GM19025 (cell line): ENCODE results near the gene WWP2.
"Not testable (repeated sequence)": the region's sequence is repeated elsewhere in the genome, so short reads cannot be mapped to it uniquely, and the experiment has no call there.

ENCODE experiments used
- ATAC-seq: cut with Tn5 transposase; IDR thresholded peaks from one replicate; pipeline ENCODE4 v1.9.1; 2021; ENCODE audit warnings: mild to moderate bottlenecking, low read depth, moderate library complexity; ENCODE audit not compliant: unreplicated experiment

WWP2 gene

DNA sequence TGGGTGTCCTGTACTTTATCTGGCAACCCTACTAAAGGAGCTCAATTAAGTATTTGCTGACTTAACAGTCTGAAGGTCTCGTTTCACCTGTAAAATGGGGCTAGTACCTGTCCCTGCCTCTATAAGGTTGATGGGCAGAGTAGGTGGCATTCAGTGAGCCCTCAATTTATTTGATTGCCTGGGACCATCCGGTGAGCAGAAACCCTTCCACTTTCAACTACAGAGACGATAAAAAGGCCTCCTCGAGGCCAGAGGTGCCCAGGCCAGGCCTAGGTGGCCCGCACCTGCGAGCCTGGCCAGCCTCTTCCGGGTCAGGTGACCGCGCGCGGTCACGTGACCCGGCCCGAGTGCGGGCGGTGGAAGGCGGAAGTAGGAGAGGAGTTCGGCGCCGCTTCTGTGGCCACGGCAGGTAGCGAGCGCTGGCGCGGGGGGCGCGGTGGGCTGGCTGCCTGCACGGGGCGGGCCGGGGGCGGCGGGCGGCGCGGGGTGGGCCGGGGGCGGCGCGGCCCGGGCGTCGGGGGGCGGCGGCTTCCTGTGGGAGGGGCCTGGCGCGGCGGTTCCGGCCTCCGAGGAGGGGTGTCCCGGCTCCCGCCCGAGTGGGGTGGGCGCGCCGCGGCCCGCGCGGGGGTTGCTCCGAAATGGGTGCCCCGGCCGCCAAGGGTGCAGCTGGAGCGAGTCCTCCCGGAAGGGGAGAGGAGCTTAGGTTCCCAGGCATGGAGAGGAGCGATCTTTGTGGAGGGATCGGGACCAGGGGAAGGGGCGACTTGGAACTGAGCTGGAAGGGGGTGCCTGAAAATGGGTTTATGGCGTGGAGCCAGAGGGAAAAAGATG is at the start of gene WWP2:
TSS of gene WWP2 (plus strand) at position 350 of the 831 bp plus-strand sequence. CDS start 24,679 bp downstream, outside the sequence.
- peak; percentile 82 for ATAC-seq

DNA sequence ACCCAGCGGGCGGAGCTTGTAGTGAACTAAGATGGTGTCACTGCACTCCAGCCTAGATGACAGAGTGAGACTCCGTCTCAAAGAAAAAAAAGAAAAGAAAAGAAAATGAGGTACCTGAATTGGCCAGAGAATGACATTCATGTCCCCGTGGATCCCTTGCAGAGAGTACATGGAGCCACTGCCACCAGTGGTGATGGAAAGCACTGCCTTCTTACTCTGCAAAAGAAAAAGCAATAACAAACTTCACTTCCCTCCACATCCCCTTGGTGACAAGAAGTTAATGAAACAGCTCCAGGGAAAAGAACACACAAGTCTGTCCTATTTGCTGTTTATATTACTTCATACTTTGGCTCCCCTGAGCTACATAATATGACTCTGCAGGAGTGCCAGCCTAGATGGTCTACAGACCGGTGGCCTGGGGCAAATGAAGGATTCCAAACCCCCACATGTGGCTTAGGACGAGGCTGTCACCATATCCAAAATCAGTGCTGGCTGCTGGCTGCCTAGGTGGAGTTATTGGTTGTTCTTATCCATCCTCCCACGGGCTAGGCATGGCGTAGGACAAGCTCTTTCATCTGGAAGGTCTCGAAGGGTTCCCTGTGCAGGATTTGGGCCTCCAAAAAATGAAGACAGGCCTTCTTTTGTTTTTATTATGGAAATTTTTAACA is 49.1 kb upstream of the WWP2 start:
- no peak for ATAC-seq

- no peak for ATAC-seq
Measured at GRCh38 chr16:69717066-69717465, 45.1 kb upstream of the WWP2 start.

DNA sequence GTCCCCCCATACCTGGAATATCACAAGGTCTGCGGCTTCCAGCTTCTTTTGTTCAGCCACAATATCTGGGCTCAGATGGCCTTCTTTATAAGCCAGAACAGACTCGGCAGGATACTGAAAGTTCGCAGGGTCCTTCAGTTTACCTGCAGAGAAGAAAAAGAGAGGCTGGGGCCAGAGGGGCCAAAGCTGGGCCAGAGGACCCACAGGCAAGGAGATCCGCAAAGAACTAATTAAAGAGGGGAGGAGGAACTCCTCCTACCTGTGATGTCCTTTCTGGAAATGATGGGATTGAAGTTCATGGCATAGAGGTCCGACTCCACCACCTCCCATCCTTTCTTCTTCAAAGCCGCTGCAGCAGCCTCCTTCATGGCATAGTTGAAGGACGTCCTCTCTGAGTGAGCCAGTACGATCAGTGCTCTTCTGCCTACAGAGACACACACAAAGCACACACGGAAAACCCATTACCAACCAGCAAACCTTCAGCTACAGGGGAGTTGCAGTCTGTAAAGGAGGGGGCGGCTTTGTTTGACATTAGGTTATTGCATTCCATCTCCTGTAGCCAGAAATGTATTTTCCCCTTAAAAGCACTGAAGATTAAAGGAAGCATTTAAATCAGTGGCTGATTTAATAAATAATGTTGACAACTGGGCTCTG is 43.9 kb upstream of the WWP2 start:
- ATAC-seq = no peak

DNA sequence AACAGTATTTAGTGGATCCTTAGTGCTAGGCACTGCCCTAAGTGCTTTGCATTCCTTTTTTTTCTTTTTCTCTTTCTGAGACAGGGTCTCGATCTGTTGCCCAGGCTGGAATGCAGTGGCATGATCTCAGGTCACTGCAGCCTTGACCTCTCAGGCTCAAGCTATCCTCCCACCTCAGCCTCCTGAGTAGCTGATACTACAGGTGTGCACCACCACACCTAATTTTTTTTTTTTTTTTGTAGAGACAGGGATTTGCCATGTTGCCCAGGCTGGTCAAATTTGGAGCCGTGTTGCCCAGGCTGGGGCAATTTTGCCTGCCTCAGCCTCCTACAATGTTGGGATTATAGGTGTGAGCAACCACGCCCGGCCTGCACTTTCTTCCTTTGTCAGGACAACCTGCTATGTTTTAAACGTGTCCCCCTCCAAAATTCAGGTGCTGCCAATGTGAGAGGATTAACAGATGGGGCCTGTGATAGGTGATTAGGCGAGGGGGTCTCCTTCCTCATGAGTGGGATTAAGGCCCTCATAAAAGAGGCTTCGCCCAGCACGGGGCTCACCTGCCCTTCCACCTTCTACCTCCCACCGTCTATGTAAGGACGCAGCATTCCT is 41.2 kb upstream of the WWP2 start:
- no peak for ATAC-seq

DNA sequence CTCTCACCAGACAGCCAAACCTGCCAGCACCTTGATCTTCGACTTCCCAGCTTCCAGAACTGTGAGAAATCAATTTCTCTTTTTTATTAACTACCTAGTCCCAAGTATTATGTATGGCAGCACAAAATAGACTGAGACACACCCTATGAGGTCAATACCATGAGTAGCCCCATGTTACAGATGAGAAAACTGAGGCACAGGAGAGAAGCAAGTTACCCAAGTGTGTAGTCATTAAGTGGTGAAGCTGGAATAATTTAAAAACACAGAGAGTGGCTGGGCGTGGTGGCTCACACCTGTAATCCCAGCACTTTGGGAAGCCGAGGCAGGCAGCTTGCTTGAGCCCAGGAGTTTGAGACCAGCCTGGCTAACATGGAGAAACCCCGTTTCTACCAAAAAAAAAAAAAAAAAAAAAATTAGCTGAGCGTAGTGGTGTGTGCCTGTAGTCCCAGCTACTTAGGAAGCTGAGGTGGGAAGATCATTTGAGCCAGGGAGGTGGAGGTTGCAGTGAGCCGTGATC is 40.6 kb upstream of the WWP2 start:
- ATAC-seq = no peak

- no peak for ATAC-seq
Measured at GRCh38 chr16:69724414-69724873, 37.7 kb upstream of the WWP2 start.

DNA sequence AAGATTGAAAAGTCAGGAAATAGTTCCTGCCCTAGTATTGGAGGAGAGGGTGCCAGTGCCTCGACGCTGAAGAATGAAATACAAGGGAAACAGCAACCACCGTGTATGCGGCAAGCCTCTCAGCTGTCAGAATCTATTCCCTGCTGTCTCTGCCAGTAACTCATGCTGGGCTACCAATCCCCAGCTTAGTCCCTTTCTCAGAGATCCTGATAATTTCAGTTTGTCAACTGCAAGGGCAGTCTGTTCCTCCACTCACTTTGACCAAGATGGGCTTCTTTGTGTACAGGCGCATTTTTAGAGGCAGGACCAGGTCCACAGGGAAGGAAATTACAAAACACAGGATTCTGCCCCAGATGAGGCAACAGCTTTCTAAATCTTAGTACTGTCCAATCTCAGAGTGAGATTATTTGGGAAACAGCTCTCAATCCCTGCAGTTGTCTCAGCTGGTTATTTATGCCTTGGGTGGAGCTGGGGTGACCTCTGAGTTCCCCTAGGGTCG is 37.1 kb upstream of the WWP2 start:
- no peak for ATAC-seq

DNA sequence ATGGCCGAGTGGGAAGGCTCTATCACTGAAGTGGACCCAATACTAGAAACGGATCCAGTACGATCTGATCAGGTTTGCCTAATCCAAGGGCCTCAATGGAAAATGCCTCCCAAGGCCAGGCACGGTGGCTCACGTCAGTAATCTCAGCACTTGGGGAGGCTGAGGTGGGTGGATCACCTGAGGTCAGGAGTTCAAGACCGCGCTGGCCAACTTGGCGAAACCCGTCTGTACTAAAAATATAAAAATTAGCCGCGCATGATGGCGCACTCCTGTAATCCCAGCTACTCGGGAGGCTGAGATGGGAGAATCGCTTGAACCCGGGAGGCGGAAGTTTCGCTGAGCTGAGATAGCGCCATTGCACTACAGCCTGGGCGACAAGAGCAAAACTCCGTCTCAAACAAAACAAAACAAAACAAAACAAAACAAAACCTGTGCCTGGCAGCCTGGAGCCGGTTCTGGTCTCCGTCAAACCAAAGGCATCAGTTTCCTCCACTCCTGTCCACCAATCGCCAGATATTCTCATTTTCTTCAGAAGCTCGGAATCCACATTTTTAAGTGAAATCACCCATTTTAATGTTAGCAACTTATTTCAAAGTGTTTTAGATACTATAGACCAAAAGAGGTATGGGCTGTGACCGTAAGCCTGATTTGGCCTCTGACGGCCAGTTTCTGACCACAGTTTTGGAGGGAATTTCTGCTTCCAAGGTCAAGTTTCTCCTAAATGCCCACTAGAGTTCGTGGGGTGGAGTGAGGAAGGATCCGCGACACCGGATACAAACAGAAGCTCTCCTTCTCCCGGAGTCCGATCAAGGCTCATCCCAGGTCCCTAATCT is 36.4 kb upstream of the WWP2 start:
- no peak for ATAC-seq

GRCh38 chr16:69726313-69727060 is 35.6 kb upstream of the WWP2 start, which contains the start of gene NQO1:
Gene NQO1, minus strand, starts transcription at chr16:69726560. Its CDS starts 121 bp downstream, at chr16:69726439.
- ATAC-seq = peak; percentile 99

DNA sequence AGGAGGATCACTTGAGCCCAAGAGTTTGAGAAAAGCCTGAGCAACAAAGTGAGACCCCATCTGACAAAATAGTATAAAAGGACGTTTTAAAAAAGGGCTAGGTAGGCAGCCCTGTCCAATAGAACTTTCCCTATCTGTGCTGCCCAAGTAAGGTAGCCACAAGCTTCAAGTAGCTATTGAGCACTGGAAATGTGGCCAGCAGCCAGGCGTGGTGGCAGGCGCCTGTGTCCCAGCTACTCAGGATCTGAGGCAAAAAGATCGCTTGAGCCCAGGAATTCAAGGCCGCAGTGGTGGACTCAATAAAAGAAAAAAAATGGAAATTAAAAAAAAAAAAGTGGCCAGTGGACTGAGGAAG is 34.2 kb upstream of the WWP2 start:
- ATAC-seq = no peak

- ATAC-seq = not testable (repeated sequence)
Measured at GRCh38 chr16:69729030-69729429, 33.1 kb upstream of the WWP2 start.

- ATAC-seq = not testable (repeated sequence)
Measured at GRCh38 chr16:69731280-69731679, 30.9 kb upstream of the WWP2 start.

GRCh38 chr16:69732101-69732500 is 30.0 kb upstream of the WWP2 start:
- ATAC-seq = no peak

DNA sequence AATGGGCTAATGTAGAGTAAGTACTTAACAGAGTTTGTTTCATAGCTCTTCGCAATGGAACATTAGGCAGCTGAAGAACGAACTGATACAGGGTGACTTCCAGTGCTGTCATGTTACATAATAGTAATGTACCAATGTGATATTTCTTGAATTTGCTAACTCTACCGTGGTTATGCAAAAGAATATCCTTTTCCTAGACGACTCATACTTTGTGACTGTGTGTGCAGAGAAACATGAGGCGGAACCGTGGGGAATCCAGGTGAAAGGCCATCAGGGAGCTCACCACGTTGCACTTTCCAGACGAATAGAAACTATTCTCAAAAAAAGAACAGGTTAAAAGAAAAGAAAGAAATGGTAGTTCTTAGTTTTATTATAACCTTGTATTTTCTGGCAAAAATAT is 20.6 kb upstream of the WWP2 start:
- no peak for ATAC-seq

- no peak for ATAC-seq
Measured at GRCh38 chr16:69741951-69742904, 19.9 kb upstream of the WWP2 start.

DNA sequence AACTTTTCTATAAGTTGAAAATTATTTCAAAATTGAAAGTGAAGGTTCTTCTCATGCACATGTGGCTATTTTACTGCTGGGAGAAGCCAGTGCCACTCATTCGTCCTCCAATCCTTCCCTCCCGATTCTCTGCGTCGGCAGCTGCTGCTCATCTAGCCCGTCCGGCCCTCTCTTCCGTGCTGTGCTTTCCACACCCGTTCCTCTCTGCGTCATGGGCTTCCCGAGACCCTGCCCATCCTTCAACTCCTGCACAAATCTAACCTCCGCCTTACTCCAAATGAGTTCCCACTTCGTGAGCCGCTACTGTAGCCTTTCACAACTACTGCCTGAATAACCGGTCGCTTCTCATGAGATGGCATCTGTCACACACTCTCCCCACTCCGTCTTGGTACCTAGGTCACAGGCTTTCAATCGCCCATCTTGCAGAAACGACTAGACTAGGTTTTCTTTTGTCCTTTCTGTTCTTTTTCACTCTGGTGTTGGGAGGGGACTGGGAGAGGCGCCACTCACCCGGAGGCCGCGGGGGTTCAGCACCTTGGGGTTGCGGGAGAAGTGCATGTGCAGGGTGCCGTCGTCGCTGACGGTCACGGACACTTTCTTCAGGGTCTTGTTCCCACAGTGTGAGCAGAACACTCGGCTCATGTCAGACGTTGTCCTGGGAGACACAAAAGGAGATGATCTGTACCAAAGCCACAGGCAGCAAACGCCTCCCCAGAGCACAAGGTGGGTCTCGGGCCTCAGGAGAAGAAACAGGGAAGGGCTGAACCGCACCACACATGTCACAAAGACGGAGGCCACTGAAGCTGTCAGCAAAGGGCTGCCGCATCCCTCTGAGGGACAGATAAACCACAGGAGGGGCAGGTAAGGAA is 17.5 kb upstream of the WWP2 start:
- ATAC-seq = no peak
